NCI-H1417 treated with DMSO at 0.1 percent for 48 hours (cell line): ENCODE measurements around the gene FAM186B.
"Not testable (repeated sequence)": the region's sequence is repeated elsewhere in the genome, so short reads cannot be mapped to it uniquely, and the experiment has no call there.

ENCODE experiments used
- DNase-seq: peaks from one replicate; lab custom pipeline; 2025; lab: John Stamatoyannopoulos, UW

The FAM186B gene, protein sequence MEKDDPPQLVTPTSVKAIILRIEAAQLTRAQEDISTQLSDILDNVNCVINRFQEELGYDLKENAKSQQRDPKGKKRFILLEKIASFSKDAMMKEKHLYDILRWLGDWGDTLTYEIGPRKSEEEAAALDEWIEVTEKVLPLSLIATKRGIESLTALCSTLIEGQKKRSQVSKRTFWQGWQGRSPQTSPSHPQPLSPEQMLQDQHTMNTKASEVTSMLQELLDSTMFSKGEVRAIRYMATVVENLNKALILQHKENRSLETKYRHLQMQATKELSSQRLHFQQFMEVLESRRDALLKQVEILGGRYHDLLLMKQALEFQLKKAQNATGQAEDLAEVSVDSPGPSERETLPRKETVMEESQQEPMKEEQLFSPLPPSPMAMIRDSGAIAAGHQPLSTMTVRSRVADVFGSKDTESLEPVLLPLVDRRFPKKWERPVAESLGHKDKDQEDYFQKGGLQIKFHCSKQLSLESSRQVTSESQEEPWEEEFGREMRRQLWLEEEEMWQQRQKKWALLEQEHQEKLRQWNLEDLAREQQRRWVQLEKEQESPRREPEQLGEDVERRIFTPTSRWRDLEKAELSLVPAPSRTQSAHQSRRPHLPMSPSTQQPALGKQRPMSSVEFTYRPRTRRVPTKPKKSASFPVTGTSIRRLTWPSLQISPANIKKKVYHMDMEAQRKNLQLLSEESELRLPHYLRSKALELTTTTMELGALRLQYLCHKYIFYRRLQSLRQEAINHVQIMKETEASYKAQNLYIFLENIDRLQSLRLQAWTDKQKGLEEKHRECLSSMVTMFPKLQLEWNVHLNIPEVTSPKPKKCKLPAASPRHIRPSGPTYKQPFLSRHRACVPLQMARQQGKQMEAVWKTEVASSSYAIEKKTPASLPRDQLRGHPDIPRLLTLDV

GRCh38 chr12:49605539-49605938 is at the start of gene FAM186B:
Gene FAM186B, minus strand, starts transcription at chr12:49605639. Its CDS starts 162 bp downstream, at chr12:49605477.
- not testable (repeated sequence) for DNase-seq

GRCh38 chr12:49654715-49655114 is 49.3 kb upstream of the FAM186B start:
- DNase-seq = no peak

GRCh38 chr12:49652921-49653520 is 47.6 kb upstream of the FAM186B start:
- no peak for DNase-seq

- no peak for DNase-seq
Measured at GRCh38 chr12:49651855-49652254, 46.4 kb upstream of the FAM186B start.

- DNase-seq = no peak
Measured at GRCh38 chr12:49649892-49650291, 44.5 kb upstream of the FAM186B start.

DNA sequence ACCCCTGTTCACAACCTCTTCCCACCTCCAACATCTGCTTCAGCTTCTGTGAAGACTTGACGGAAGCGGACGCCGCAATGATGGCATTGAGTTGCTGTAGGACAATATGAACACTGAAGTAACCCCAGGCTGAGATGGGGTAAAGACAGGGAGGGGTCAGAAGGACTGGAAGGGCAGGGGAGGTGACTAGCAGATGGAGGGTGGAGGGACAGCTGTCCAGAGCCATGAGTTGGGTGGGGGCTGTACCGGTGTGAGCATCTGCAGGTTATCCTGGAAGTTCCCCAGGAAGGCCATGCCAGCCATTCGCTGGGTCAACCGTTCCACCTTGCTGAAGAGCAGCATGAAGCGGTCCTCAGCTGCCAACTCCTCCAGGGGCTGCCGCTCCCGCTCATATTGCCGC is 44.0 kb upstream of the FAM186B start:
- no peak for DNase-seq

DNA sequence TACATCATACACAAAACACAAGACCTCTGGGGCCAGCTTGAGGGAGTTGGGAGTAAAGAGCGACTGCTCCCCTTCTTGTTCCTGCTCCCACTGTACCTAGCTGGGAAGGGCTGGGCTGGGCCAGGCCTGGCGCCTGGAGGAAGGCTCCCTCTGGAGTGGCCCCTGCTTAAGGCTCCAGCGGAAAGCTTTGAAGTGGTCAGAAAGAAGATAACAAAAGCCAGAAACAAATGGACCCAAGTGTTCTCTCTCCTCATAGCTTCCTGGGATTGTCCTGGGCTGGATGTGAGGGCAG is 43.2 kb upstream of the FAM186B start:
- no peak for DNase-seq

GRCh38 chr12:49647827-49648711 is 42.6 kb upstream of the FAM186B start:
- DNase-seq = no peak

DNA sequence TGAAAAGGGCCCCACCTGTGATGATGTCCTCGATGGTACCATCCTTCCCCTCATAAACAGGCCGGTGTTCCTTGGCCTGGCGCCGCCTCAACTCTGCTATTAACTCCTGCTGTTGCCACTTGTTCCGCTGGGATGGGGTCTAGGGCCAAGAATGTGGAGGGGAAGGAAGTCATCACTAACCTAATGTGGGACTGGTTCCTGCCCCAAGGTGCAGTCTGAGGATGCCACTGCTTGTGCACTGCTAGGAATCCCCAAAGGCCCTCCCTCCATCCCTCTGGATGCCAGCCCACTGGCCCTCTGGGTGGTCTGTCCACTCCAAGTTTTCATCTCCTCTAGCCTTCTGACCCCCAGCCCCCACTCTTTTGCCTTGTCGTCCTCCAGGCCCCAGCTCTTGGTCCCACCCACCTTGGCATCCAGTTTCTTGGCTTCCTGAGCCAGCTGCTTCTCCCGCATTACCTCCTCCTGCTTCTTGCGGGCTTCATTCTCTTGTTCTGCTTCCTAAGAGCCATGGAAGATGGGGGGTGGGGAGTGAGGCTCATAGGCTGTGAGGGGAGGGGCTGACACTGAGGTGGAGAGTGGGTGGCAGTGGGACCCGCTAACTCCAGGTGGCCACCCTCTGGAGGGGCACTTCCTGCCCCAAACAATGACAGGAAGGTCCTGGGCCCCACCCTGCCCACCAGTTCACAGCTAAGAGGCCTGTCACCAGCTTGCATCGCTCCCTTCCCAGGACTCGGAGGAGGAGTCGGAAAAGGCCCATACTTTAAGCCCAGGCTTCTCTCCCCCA is 41.6 kb upstream of the FAM186B start:
- DNase-seq = no peak

DNA sequence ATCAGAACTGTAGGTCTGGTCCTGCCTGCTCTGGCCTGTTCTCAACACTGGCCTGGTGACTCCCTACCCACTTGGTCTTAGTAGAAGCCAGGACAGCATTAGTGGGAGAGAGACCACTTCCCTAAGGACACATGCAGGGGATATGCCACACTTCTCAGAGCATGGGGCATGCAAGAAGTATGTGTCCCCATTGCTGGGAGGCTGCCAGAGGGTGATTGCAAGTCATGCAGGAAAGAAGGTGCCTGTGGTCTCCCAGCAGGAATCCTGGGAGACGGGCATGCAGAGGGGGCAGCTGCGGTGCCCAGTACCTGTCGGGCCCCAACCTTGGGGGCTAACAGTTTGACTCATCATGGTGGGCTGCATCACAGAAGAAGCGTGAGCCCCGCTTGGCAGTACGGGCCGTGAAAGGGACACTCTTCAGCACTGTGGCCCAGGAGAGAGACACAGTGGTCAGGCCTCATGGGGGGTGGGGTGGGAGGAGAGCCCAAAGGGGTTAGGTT is 40.9 kb upstream of the FAM186B start:
- DNase-seq = no peak

DNA sequence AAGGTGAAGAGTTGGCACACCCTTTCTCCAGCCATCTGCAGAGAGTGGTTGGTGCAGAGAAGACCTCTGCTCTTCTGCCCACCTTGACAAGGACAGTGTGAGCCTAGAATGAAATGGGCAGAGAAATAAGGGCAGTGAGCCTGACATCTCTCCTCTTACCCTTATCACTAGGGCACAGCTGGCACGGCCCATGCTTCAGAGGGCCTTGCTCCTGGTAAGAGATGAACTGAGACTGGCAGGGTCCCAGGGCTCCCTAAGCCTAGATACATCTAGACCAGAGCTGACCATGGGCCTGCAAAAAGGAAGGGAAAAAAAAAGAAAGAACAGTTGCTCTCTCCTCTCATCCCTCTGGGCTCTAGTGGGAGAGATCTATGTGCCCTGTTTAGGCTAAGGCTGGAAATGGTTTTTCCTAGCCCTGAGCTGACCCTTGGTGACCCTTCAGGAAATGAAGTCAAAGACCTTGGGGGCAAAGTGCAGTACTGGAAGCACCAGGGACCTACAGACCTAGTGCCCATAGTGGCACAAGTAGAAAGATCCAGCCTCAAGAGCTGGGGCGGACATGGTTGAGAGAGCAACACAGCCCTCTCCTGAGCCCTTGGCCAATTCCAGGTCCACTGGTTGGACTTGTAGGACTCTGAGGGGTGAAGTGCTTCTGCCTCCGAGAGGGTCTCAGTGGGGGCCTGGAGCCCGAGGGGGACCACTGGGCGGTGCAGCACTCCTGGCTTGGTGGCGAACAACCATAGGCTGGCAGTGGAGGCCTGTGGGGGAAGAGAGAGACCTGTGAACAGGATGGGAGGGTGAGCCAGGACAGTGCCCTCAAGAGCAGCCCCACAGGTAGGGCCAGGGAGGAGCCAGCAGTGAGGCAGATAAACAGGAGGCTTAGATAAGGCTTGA is 40.0 kb upstream of the FAM186B start:
- DNase-seq = no peak

DNA sequence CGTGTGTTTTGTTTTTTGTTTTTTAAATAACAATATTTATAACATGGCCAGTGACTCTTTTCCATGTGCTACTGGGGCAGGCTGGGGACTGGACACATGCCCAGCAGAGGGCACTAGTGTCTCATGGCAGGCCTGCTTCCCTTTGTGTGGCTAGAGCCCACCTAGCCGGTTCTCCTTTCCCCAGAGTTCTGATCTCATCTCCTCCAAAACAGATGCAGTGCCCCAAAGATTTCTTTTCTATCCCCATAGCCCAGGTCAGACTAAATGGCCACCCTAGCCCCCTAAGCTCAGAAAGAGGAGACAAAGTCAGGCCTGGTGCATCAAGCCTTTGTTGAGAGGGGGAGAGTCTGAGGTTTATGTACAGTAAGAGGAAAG is 39.2 kb upstream of the FAM186B start:
- peak; percentile 51 for DNase-seq

DNA sequence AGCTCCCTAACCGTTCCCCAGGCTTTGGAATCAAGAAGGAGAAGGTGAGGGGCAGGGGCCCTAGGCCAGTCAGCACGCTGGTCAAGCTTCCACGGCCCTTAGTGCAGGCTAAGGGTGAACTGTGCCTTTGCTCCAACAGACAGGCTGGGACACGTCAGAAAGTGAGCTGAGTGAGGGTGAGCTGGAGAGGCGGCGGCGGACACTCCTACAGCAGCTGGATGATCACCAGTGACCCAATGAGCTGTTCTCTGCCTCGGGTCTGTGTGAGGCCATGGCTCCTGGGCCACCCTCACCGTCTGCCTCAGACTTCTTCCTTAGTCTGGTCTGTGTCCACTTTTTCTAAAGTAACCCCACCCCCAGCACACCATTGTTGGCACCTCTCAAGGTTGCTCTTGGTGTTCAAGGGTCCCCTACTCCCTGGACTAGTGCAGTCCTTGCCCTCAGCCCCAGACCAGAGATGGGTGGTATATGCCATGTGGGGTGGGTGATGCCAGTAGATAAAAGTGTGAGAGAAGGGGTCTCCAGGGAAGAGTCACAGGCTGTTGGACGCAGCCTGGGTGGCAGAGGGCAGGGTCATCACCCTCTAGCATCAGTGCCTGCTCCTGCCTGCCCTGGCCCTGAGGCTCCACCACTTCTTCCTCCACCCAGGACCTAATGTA is 38.7 kb upstream of the FAM186B start:
- DNase-seq = no peak

DNA sequence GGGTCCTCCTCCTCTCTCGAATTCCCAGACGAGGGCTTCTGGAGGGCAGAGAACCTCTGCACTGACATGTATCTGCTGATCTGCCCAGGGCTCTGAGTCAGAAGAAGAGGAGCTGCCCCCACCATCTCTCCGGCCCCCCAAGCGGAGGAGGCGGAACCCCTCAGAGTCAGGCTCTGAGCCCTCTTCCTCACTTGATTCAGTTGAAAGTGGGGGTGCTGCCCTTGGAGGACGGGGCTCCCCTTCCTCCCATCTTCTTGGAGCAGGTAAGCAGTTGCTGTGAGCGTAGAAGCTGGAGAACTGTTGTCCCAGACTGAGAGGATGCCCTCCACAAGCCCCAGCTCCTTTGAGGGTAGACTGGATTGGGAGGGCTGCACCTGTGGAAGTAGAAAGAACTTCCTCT is 37.7 kb upstream of the FAM186B start:
- no peak for DNase-seq

GRCh38 chr12:49642370-49642802 is 36.9 kb upstream of the FAM186B start:
- DNase-seq = no peak

GRCh38 chr12:49641748-49642369 is 36.4 kb upstream of the FAM186B start:
- no peak for DNase-seq

DNA sequence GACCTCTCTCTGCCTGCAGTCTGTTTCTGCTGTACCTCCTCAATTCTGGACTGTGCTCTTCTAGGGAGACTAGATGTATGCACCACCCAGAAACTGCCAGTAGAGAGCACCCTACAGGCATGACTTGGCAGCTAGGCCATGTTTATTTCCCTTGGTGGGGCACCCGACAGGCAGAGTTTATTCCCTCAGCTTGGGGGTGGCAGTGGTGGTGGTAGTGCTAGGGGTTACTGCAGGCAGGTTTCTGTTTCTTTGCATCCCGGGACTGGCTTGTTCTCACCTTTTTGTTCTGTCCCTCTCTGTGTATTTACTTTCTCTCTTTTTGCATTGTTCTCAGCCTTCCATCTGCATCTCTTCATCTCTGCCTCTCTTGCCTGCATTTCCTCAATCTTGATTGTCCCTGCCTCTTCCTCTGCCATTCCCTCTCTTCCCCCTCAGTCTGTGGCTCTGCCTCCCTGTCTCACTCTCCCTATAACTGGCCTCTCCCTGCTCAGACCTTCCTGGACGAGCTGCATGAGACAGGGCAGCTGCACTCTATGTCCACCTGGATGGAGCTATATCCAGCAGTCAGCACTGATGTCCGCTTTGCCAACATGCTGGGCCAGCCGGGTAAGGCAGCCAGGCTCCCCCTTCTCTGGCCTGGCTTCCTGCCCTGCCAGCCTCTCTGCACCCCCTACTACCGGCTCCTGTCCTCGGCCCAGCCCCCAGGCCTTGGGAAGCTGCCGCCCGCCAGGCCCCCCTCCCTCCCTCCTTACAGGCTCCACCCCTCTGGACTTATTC is 31.7 kb upstream of the FAM186B start:
- DNase-seq = no peak

GRCh38 chr12:49636574-49636973 is 31.1 kb upstream of the FAM186B start:
- DNase-seq = no peak
